Cardiac septum (tissue), 1 donor: ENCODE data around the gene BRD4. TPM values are rescaled to one million over a fixed set of nuclear protein-coding genes. Genes with fewer than 3 reads are reported as not detected.
A peak's percentile ranks its signal among the peaks of the same experiment; 100 is the strongest.

Experiments
- DNase-seq: peaks from one replicate; pipeline ENCODE4 v3.0.0-alpha.2; 2020; ENCODE audit warnings: low spot score
- intact Hi-C: fragments of 100-400 bp; cut with DNase I; formaldehyde crosslinking; loops from one replicate; pipeline ENCODE4 v1.14.0; 2022
- total RNA-seq: library from RNA; stranded (reverse); fragmentation: NEBNext Ultra II Directional; extraction: Animal tissue kit (Norgen Biotek cat#: 25700); gene quantifications from one replicate; pipeline ENCODE4 v1.2.1, GENCODE V29; 2021
- donor health status: DM: no; HTN: no; CAD: no.

Gene BRD4
- total RNA-seq, 1 donor from 2014 or later: 72.3 TPM

DNA sequence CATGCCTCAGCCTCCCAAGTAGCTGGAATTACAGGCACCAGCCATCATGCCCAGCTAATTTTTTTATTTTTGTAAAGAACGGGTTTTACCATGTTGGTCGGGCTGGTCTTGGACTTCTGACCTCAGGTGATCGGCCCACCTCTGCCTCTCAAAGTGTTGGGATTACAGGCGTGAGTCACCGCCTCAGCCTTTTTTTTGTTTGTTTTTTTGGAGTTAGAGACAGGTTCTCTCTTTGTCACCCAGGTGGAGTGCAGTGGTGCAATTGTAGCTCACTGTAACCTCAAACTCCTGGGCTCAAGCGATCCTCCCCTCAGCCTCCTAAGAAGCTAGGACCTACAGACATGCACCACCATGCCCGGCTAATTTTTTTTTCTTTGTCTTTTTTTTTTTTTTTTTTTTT lies 116.0 kb downstream of the BRD4 start:
- intact Hi-C loops: no loop called here
- no peak for DNase-seq

GRCh38 chr19:15213715-15214381 lies 118.5 kb downstream of the BRD4 start:
- peak; percentile 89 for DNase-seq
- intact Hi-C loops: no loop called here

- no peak for DNase-seq
- intact Hi-C loops: no loop called here
These were observed 119.6 kb downstream of the BRD4 start for GRCh38 chr19:15212711-15213110.

DNA sequence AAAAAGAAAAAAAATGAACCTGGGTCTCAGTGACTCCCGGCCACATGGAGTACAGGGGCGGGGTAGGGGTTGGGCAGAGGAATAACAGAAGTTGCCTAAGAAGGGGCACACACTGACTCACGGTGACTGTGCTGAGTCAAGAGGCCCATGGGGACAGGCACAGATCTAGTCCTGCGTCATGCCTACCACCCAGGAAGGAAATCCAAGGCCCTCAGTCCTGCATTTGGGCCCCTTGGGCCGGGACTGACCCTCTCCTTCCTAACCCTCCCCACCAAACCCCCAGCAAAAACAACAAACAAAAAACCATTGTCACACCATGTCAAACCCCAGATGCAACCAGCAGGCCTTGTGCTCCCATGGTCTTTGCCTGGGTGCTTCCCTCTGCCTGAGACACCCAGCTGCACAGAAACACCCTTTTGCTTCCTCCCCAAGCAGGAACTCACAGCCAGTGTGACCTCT lies 122.0 kb downstream of the BRD4 start:
- intact Hi-C loops: no loop called here
- DNase-seq: peak; percentile 87

DNA sequence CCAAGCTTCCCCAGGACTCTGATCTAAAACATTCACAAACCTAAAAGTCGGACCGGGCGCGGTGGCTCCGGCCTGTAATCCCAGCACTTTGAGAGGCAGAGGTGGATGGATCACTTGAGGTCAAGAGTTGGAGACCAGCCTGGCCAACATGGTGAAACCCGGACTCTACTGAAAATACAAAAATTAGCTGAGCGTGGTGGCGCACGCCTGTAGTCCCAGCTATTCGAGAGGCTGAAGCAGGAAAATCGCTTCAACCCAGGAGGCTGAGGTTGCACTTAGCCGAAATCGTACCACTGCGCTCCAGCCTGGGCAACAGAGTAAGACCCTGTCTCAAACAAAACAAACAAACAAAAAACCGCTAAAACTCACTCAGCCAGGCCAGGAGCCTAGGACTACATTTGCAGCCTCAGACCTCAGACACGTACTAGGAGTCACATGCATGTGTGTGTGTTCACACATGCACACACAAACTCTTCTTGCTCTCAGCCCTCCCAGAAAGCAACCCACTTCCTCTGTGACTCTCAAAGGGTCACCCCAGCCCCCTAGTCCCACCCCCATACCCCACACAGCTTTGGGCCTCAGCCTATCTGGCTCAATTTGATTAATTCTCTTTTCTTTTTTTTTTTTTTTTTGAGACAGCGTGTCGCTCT lies 130.8 kb downstream of the BRD4 start:
- DNase-seq: no peak
- intact Hi-C loops: no loop called here

GRCh38 chr19:15200553-15201364 lies 131.6 kb downstream of the BRD4 start, which contains the start of gene NOTCH3:
NOTCH3 (minus strand) TSS chr19:15200995; CDS start chr19:15200905, 90 bp downstream.
- no peak for DNase-seq
- intact Hi-C loops: no loop called here

DNA sequence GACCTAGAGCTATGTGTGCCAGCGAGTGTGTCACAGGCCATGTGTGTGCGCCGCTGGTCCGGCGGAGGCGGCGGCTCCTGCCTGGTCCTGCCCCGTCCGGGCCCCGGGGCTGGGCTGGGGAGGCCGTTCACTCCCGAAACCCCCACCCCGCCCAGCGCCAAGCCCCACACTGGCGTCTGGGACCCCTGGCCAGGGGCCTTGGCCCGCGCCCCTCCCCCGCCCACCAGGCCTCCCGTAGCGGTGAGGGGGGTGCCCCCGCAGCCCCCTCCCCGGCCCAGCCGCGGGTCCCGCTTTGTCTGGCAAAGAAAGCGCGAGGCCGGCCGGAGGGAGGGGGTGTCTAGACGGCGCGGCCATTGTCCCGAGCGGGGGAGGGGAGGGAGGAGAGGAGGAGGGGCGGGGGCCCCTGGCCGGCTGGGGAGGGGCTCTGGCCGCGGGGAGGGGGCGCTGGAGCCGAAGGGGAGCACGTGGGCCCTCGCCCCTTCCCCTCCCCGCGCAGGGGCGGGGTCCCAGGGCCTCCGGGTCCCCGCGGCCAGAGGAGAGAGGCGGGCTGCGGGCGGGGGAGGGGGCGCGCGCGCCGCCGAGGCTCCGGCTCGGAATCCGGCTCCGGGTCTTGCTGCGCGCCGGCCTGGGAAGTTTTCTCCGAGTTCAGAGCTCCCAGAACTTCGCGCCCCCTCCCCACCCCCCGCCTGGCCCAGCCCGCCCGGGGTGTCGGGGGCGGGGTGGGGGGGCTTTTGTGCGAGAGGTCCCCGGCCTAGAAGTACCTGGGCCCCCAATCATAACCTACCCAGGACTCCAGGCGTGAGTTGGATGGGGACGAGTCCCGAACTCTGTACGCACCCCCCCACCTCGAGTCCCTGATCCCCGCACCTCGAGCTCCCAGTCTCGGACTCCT lies 132.4 kb downstream of the BRD4 start:
- no peak for DNase-seq
- intact Hi-C loops: no loop called here

DNA sequence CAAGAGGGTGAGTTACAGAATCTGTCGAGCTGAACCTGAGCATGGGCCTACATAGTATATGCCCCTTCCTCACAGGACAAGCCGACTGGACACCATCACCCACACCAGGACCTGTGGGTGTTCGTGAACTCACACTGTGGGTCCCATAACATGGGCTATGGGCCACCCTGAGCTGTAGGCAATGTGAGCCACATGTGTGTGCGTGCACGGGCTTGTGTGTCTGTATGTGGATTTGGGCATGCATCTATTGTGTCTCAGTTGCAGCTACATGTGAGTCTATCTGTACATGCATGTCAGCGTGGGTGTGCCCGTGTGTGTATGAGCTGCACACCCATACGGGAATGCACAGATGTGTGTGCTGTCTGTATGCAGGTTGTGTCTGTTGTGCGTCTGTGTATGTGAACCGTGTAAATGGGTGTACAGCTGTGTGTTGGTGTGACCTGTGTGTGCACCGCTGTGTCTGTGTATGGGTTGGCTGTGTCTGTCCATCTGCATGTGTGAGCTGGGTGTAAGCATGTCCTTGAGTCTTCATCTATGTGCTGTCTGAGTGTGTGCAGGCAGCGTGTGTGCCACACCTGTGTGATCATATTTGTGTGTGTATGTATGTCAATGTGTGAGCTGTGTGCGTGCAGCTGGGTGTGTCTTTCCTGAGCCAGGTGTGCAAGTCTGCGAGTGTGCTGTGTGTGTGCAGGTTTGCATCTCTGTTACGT lies 133.2 kb downstream of the BRD4 start:
- no peak for DNase-seq
- intact Hi-C loops: no loop called here

GRCh38 chr19:15197942-15198341 lies 134.4 kb downstream of the BRD4 start:
- intact Hi-C loops: no loop called here
- no peak for DNase-seq

GRCh38 chr19:15197275-15197941 lies 134.9 kb downstream of the BRD4 start:
- intact Hi-C loops: no loop called here
- DNase-seq: no peak

DNA sequence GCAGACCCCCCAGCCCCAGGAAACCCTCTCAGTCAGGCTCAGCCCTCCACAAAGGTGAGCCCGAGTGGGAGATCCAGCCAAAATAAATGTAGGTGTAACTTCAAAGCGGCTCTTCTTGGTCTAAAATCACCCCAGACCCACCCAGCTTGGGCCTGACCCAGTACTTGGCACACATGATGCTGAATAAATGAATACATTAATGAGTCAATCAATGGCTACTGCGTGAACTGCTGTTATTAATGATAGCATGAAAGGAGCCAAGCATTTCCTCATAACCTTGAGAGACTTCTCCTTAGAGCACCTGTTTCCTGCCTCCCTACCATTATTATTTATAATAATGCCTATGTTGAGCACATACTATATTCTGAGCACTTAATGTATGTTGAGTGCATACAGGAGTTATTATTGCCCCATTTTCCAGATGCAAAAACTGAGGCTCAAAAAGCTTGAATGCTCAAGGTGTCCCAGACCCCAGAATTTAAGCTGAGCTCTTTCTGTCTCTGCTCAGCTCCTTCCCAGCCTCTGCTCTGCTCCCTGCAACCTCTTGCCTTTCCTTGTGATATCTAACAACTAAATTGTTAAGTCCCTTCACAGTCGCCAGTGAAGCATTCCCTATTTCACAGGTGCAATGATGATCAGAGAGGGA lies 135.9 kb downstream of the BRD4 start:
- intact Hi-C loops: no loop called here
- no peak for DNase-seq

DNA sequence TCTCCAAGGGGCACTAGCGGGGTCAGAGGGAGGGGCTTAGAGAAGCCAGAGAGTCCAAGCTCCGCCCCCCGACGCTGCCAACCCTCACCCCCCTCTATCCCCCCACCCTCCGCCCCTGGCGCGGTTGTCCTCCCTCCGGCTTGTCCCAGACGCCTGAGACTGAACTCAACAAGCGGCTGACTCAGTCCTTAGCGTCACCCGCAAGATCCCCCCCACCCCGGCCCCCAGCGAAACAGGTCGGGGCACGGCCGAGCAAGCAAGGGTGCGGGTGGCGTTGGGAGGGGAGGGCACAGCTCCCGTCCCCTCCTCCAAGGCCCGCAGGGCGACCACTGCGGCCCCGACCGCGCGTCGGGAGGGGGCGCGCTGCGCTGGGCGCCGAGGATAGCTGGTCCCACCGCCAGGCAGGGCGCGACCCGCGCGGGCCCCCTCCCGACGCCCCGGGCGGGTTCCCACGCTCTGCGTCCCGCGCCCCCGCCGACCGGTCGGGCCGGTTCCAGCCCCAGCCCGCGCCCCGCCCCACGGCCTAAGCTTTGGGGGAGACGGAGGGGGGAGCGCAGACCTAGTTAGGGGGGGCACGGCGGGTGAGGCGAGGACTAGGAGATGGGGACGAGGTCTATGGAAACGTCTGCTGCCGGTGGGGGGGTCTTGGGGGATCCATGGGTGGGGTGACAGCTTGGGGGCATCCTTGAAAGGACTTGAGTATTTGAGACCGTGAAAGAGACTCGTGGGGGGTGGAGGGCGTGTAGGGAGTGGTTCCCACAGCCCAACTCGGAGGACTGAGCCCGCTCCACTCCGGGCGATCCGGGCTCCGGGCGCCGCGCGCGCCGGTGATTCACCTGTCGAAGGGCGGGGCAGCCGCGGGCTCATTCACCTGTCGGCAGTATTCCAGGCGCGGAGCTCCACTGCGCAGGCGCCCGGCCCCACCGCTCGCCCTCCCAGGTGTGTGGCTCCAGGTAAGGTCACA lies 136.7 kb downstream of the BRD4 start:
- intact Hi-C loops: loop anchor here (2.0 kb wide), 1 partner anchor 55 kb away; no protein-coding TSS in a partner anchor
- no peak for DNase-seq

- no peak for DNase-seq
- intact Hi-C loops: loop anchor here (2.0 kb wide), 1 partner anchor 56 kb away; no protein-coding TSS in a partner anchor
These were observed 137.4 kb downstream of the BRD4 start for GRCh38 chr19:15194938-15195337.

DNA sequence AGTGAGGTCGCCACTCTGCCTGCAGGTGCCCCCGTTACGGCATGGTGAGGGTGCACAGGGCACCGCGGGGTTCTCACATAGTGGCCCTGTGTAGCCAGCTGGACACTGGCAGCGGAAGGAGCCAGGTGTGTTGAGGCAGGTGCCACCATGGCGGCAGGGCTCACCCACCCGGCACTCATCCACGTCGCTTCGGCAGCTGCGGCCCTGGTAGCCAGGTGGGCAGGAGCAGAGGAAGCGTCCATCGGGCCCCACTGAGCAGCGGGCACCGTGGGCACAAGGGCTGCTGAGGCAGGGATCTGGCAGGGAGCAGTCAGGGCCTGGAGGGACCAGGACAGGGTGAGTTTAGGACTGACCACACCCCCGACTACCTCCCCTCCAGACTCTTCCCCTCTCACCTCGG lies 140.4 kb downstream of the BRD4 start:
- no peak for DNase-seq
- intact Hi-C loops: no loop called here

DNA sequence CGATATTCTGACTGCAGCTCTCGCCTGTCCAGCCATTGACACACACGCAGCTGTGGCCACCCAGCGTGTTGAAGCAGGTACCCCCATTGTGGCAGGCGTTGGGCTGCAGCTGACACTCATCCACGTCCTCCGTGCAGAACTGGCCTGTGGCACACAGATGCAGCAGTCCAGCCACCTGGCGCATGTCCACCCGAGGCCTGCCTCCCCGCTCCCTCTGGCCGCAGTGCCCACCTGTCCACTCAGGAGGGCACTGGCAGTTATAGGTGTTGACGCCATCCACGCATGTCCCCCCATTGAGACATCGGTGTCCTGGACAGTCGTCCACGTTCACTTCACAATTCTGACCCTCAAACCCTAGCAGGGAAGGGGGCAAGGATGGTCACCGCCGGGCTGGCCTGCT lies 140.8 kb downstream of the BRD4 start:
- no peak for DNase-seq
- intact Hi-C loops: no loop called here

DNA sequence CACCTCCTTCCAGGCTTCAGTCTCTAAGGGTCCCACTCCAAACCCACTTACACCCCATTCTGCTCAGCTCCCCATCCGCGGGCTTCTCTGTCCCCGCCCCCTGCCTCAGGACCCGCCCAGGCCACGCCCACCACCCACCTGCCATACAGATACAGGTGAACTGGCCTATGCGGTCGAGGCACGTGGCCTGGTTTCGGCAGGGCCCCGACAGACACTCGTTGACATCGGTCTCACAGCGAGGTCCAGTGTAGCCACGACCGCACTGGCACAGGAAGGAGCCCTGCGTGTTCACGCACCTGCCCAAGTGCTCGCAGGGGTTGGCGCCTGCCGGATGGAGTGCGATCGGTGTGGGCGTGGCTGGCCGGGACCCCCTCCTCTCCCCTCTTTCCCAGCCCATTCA lies 143.5 kb downstream of the BRD4 start:
- DNase-seq: no peak
- intact Hi-C loops: no loop called here
